Heart left ventricle (tissue), 16 donors: ENCODE measurements around the gene FGF14. TPM values are rescaled to one million over a fixed set of nuclear protein-coding genes. Genes with fewer than 3 reads are reported as not detected.

Source experiments
- ATAC-seq, 4 donors: fragments of 200-7000 bp; cut with Tn5 transposase; one replicate each; pipeline ENCODE4 v1.9.1; 2020 to 2022; ENCODE audit warnings: moderate library complexity in 4 of 4, mild to moderate bottlenecking in 3 of 4, moderate number of reproducible peaks in 1 of 4
- DNase-seq, 5 donors: peaks; one replicate each; pipeline ENCODE4 v3.0.0-alpha.2; 2020
- H3K27ac ChIP-seq, 12 donors: fragments of 200-600 bp; sonication (generic) in 4 of 12; one replicate each; pipeline versions ENCODE4 v1.5.0 to v1.8.0; 2016 to 2022; ENCODE audit warnings: mild to moderate bottlenecking in 2 of 12
- H3K27me3 ChIP-seq, 9 donors: fragments of 200-600 bp; sonication (generic) in 2 of 9; one replicate each; pipeline versions ENCODE4 v1.5.1 to v1.8.0; 2016 to 2022; ENCODE audit warnings: mild to moderate bottlenecking in 3 of 9
- H3K36me3 ChIP-seq, 9 donors: fragments of 200-600 bp; sonication (generic) in 2 of 9; one replicate each; pipeline versions ENCODE4 v1.5.0 to v1.8.0; 2018 to 2022; ENCODE audit warnings: mild to moderate bottlenecking in 2 of 9
- H3K4me1 ChIP-seq, 12 donors: fragments of 200-600 bp; sonication (generic) in 4 of 12; one replicate each; pipeline versions ENCODE4 v1.5.0 to v1.8.0; 2016 to 2022; ENCODE audit warnings: mild to moderate bottlenecking in 3 of 12
- H3K4me3 ChIP-seq, 12 donors: fragments of 200-600 bp; sonication (generic) in 4 of 12; one replicate each; pipeline versions ENCODE4 v1.5.0 to v1.8.0; 2017 to 2022; ENCODE audit warnings: mild to moderate bottlenecking in 9 of 12, moderate library complexity in 4 of 12
- H3K9me3 ChIP-seq, 12 donors: fragments of 200-600 bp; sonication (generic) in 4 of 12; one replicate each; pipeline versions ENCODE4 v1.5.0 to v1.8.0; 2016 to 2022; ENCODE audit warnings: mild to moderate bottlenecking in 1 of 12
- POLR2A ChIP-seq, 2 donors: fragments of 450-650 bp; IDR thresholded peaks; one replicate each; pipeline ENCODE4 v1.6.1; 2017; ENCODE audit warnings: antibody characterized with exemption in 2 of 2, mild to moderate bottlenecking in 2 of 2, moderate library complexity in 2 of 2
- WGBS, 4 donors: extraction: QIAGEN DNeasy Blood & Tissue Kit in 2 of 4; methylation state at CpG; one replicate each; pipeline versions ENCODE4 v1.1.5 to v1.1.7; 2013 to 2018; 5-methylcytosine and 5-hydroxymethylcytosine counted together
- intact Hi-C, 10 donors: fragments of 100-400 bp; cut with DNase I; formaldehyde crosslinking; loops; one replicate each; pipeline versions ENCODE4 v1.11.1 to v1.14.2; 2022
- long read RNA-seq, 3 donors: library from polyadenylated mRNA; unstranded; transcript quantifications; one replicate each; pipeline ENCODE4 v2.0.0, GENCODE V29; 2020 to 2021
- polyA plus RNA-seq, 2 donors: library from polyadenylated mRNA; stranded (reverse); fragments of 200-250 nt; gene quantifications; one replicate each; pipeline ENCODE4 v1.2.3, GENCODE V29; 2013
- total RNA-seq, 9 donors: library from RNA; depleted of rRNA in 2 of 9; stranded (reverse); fragments of >200 nt in 2 of 9; fragmentation: NEBNext Ultra II Directional in 3 of 9; extraction: Animal tissue kit (Norgen Biotek cat#: 25700) in 3 of 9; gene quantifications; one replicate each; pipeline versions ENCODE4 v1.1.0 to v1.2.4, GENCODE V29; 2016 to 2023
- TF ChIP-seq, protein P1 (sequence below), 12 donors: fragments of 200-600 bp; sonication (generic) in 4 of 12; IDR thresholded peaks; one replicate each; pipeline versions ENCODE4 v1.5.0 to v1.8.0; 2018 to 2022; ENCODE audit warnings: antibody characterized with exemption in 12 of 12, mild to moderate bottlenecking in 5 of 12
- donor health status: ischemic (EF 13 %, LVEDD 7.1; RV severe dilation, severe dysfunction).
- donor health status: healthy with polysubstance abuse.
- donor health status: DM: no; HTN: yes; CAD: no.
- donor health status: DM: no; HTN: no; CAD: no.
- donor health status: ischemic (EF 25% LVEDD 6.9; RV normal size, moderate dysfunction).
- donor health status: ischemic (EF 25% LVEDD 5.7; RV mildly dilated, moderate dysfunction).
- donor health status: healthy.
- donor health status: DM: yes; HTN: yes; CAD: no.
- donor health status: ischemic (EF 35%, LVEDD 5.7; RV mildly dilated, moderate dysfunction).
- donor health status: nonischemic (EF 11% LVEDD 7.7; RV severe dilation, severe dysfunction).
- donor health status: DM: yes; HTN: yes; CAD: no.
- donor health status: PGD.
- donor health status: ischemic (EF 29% LVEDD 5.4; RV normal size, mild dysfunction).
- donor health status: nonischemic (EF 23%, LVEDD 6.1; RV moderate dilation, normal function).

The FGF14 gene
- 1 to 10 TPM; 1.3 to 6.3 (median 4.6) TPM for total RNA-seq
- under 1 TPM; 0.14 to 0.80 TPM for polyA plus RNA-seq
- long read RNA-seq, donor 1, partial matches to known transcripts: 2 of 3 reads
- long read RNA-seq, donor 1, other reads (novel, unspliced or antisense): 1 of 3 reads
- long read RNA-seq, donor 2, partial matches to known transcripts: 8 of 13 reads
- long read RNA-seq, donor 2, other reads (novel, unspliced or antisense): 4 of 13 reads
- long read RNA-seq, donor 3, partial matches to known transcripts: 2 of 3 reads
- long read RNA-seq, donor 3, other reads (novel, unspliced or antisense): 1 of 3 reads

DNA sequence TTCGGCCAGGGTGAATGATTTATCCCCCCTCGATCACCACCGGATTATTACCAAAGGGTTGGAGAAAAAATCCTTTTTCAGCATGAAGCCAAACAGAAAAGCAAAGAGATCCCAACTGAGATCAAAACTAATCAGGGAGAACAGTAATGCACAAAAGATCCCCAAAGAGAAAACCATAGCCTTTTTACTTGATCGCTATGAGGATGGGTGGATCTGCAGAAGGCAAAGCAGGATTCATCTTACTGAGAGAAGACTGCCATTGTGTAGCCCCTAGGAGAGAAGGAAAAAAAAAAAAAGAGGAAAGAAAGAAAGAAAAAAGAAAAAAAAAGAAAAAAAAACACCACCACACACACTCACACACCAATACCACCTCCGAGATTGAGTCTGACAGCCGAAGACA, at the start of gene FGF14:
TSS of gene FGF14 (minus strand) at position 283 of the 400 bp plus-strand sequence.
- Histone ChIP-seq H3K27ac (peak within 1 kb of the TSS in 6 of 12 donors; percentile 2 to 73 (median 50)), H3K27me3 (peaks cover 0 to 47% (median 11%) of the 10 kb centered on the region in 9 donors), H3K4me1 (peaks cover 0 to 30% (median 0%) of the 10 kb centered on the region in 12 donors), H3K36me3 (no peaks in the 10 kb centered on the region), H3K9me3 (no peaks in the 10 kb centered on the region), H3K4me3 (peak within 1 kb of the TSS; percentile 45 to 73 (median 62))
- intact Hi-C loops: loop anchor here in 1 of 10 donors (5.0 kb wide), 2 partner anchors 56 to 459 kb away; no protein-coding TSS in a partner anchor
- TF ChIP-seq, protein P1, sequence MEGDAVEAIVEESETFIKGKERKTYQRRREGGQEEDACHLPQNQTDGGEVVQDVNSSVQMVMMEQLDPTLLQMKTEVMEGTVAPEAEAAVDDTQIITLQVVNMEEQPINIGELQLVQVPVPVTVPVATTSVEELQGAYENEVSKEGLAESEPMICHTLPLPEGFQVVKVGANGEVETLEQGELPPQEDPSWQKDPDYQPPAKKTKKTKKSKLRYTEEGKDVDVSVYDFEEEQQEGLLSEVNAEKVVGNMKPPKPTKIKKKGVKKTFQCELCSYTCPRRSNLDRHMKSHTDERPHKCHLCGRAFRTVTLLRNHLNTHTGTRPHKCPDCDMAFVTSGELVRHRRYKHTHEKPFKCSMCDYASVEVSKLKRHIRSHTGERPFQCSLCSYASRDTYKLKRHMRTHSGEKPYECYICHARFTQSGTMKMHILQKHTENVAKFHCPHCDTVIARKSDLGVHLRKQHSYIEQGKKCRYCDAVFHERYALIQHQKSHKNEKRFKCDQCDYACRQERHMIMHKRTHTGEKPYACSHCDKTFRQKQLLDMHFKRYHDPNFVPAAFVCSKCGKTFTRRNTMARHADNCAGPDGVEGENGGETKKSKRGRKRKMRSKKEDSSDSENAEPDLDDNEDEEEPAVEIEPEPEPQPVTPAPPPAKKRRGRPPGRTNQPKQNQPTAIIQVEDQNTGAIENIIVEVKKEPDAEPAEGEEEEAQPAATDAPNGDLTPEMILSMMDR (IDR thresholded peaks at IDR 0.05): no peak
- TF ChIP-seq POLR2A (IDR thresholded peaks at IDR 0.05): no peak
- WGBS, 4 donors: 10 to 15% (median 11%) methylated on average over 6 of the region's 6 CpGs
- peak in 1 of 4 donors; percentile 4 for ATAC-seq
- no peak for DNase-seq

DNA sequence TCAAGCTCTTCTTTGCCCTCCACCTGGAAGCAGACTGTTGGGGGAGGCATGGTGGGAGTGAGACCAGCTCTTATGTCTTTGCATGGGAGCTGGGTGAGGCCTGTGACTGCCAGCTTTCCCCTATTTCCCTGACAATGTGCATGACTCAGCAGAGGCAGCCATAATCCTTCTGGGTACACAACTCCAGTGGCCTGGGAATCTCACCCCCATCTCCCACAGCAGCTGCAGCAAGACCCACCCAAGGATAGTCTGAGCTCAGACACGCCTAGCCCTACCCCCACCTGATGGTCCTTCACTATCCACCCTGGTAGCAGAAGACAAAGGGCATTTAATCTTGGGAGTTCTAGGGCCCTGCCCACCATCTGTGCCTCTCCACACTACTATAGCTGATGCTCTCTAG, 41.4 kb upstream of the FGF14 start:
- Histone ChIP-seq H3K36me3 (no peaks in the 10 kb centered on the region), H3K4me1 (no peaks in the 10 kb centered on the region), H3K27me3 (peaks cover 0 to 7% (median 0%) of the 10 kb centered on the region in 9 donors), H3K27ac (no peak overlapping the region), H3K4me3 (no peak overlapping the region), H3K9me3 (peaks cover 0 to 9% (median 0%) of the 10 kb centered on the region in 12 donors)
- ATAC-seq (no peak), DNase-seq (no peak)
- 78 to 100% (median 83%) methylated on average over 1 of the region's 1 CpG for WGBS, 4 donors
- TF ChIP-seq POLR2A (IDR thresholded peaks at IDR 0.05): no peak
- intact Hi-C loops: no loop called here

- Histone ChIP-seq H3K9me3 (peaks cover 0 to 8% (median 0%) of the 10 kb centered on the region in 12 donors), H3K27me3 (peaks cover 0 to 7% (median 0%) of the 10 kb centered on the region in 9 donors), H3K4me1 (no peaks in the 10 kb centered on the region), H3K27ac (no peak overlapping the region), H3K4me3 (no peak overlapping the region), H3K36me3 (no peaks in the 10 kb centered on the region)
- TF ChIP-seq, protein P1 (IDR thresholded peaks at IDR 0.05): no peak
- no peak for TF ChIP-seq POLR2A (IDR thresholded peaks at IDR 0.05)
- ATAC-seq: no peak
- no peak for DNase-seq
- intact Hi-C loops: no loop called here
These were observed 39.2 kb upstream of the FGF14 start for GRCh38 chr13:102441085-102441484.

DNA sequence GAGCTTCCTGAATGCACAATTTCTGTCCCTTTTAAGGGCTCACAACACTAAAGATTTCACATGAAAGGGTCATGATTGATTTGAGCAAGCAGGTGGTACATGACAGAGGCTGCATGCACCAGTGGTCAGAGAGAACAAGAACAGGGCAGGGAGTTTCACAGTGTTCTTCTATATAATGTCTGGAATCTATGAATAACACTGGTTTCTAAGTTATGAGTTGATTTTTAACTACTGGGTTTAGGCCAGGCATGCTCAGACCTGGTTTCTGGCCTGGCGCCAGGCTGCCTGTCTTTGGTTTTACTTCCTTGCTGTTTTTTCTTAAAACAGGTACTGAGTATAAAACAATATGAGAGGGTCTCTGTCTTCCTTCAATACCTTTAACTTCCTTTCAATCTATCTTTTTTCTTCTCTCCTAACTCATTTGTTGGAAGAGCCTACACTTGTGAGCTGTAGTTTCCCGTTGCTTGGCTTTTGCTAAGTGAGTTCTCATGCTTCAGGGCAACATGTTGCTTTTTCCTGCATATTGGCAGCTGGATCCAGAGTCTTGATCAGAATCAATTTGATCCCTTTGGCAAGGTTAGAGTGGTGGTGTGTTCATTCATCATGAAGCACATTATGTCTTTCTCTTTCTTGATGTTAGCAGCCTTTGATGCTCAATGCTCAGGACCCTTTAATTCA, 38.5 kb upstream of the FGF14 start:
- intact Hi-C loops: no loop called here
- no peak overlapping the region for H3K4me3 ChIP-seq
- no peaks in the 10 kb centered on the region for H3K36me3 ChIP-seq
- H3K27ac ChIP-seq: no peak overlapping the region
- ATAC-seq (no peak), DNase-seq (no peak)
- H3K9me3 ChIP-seq: peaks cover 0 to 8% (median 0%) of the 10 kb centered on the region in 12 donors
- WGBS, 4 donors: 53 to 78% (median 70%) methylated on average over 2 of the region's 2 CpGs
- no peaks in the 10 kb centered on the region for H3K4me1 ChIP-seq
- no peak for TF ChIP-seq POLR2A (IDR thresholded peaks at IDR 0.05)
- TF ChIP-seq, protein P1 (IDR thresholded peaks at IDR 0.05): no peak
- H3K27me3 ChIP-seq: peaks cover 0 to 7% (median 0%) of the 10 kb centered on the region in 9 donors
